Umbilical cord (tissue), 2 donors: ENCODE data around the gene AHI1. TPM values are rescaled to one million over a fixed set of nuclear protein-coding genes. Genes with fewer than 3 reads are reported as not detected.

ENCODE experiments used
- DNase-seq: peaks from one replicate; pipeline ENCODE4 v3.0.0-alpha.2; 2015; ENCODE audit warnings: low spot score
- total RNA-seq: library from RNA; depleted of rRNA; stranded (reverse); fragments of >200 nt; gene quantifications from one replicate; pipeline ENCODE4 v1.2.3, GENCODE V29; 2014; ENCODE audit warnings: low replicate concordance; ENCODE audit not compliant: insufficient read depth

AHI1 gene
- total RNA-seq, 1 donor from 2014 or later: 57.1 TPM

DNA sequence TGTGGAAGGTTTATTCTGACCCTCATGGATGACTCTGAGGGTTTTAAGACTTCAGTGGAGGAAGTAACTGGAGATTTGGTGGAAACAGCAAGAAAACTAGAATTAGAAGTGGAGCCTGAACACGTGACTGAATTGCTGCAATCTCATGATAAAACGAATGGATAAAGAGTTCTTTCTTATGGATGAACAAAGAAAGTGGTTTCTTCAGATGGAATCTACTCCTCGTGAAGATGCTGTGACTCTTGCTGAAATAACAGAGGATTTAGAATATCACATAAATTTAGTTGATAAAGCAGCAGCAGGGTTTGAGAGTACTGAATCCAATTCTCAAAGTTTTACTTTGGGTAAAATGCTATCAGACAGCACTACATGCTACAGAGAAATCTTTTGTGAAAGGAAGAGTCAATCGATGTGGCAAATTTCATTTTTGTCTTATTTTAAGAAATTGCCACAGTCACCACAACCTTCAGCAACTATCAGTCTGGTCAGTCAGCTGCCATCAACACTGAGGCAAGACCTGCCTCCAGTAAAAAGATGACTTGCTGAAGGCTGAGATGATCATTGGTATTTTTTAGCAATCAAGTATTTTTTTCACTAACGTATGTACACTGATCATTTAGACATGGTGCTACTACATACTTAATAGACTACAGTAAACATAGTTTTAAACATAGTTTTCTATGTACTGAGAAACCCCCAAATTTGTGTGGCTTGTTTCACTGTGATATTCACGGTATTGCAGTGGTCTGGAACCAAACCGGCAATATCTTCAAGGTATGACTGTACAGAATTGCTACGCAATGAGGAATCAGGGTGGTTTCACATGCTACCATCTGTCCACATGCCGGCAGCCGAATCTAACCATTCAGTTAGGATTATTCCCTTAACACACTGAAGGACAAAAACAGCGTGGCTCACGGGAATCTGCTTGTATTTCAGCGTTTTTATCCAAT is 167.4 kb downstream of the AHI1 start:
- no peak for DNase-seq

DNA sequence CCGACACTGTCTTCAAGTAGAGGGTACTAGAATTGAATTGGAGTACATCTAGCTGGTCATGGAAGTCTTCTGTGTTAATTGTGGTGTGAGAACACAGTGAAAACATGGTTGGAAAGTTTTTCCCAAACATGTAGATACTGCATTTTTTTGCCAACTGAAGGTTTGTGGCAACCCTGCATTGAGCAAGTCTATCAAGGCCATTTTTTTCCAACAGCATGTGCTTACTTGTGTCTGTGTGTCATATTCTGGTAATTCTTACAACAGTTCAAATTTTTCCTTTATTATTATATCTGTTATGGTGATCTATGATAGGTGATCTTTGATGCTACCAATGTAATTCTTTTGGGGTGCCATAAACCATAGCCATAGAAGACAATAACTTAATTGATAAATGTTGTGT is 169.4 kb downstream of the AHI1 start:
- DNase-seq: no peak

DNA sequence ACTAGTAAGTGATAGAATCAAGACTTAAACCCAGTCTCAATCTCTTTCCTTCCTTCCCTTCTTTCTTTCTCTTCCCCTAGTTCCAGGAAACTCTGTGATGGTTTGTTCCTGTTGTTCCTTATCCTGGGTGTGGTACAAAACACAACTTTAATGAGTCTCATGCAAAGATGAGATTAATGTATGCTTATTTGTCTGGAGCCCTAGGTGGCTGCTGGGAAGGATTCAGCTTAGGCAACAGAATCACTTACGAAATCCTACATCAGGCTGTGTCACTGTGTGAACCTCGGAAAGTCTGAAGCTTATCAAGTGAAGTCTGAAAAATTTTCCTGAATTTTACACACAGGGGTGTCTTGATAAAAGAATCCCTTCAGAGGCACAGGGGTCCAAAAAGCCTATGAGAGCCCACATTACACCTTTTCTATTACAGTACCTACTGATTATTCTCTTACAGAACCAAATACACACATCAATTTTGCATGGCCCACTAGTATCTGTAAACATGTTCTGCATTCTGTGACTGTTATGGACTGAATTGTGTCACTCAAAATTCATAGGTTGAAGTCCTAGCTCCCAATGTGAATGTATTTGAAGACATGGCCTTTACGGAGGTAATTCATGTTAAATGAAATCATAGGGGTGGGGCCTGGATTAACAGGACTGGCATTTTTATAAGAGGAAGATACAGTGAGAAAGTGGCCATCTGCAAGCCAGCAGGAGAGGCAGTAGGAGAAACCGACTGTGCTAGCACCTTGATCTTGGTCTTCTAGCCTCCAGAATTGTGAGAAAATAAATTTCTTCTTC is 171.7 kb downstream of the AHI1 start:
- no peak for DNase-seq

DNA sequence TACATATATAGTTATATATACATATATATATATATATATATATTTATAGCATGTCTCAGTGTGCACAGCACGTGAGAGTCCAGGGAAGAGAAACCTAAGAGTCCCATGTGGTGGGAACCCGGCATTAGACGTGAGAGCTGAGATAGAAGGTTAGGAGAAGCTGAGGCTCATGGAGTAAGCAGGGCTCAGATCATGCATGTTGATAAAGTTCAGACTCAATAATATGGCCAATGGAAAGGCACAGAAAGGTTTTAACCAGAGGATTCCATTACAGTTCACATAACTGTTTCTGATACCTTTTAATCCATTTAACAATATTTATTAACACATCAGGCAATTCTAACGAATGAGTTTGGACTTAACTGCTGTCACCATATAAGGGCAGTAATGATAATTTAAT is 173.0 kb downstream of the AHI1 start:
- DNase-seq: no peak

DNA sequence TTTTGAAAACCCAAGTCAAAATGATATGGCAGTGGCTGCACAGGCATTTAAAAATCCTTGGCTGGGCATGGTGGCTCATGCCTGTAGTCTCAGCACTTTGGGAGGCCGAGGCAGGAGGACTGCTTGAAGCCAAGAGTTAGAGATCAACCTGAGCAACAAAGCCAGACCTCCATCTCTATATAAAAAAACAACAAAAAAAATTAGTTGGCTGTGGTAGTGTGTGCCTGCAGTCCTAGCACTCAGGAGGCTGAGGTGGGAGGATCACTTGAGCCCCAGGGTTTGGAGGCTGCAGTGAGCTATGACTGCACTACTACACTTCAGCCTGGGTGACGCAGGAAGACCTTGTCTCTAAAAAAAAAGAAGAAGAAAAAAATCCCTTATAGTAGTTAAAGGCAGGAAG is 173.6 kb downstream of the AHI1 start:
- no peak for DNase-seq

DNA sequence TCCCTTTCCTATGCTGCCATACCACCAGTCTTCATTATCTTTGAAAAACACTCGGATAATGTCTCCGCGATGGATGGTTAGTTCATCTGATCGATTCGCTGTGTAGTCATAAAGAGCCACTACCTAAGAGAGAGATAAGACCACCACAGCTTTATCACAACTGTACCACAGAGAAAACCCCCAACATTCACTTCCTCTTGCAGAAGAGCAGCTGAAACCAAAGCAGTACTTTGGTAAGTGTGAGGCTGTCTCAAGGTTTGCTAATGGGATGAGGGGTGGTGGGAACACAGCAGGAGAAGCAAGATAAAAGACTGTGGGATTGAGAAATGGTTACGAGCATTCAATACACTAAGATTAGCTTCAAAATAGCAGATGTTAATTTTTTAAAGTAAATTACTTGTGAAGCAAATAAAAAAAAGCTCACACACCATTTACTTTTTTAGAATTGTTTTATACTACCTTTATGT is 174.3 kb downstream of the AHI1 start:
- DNase-seq: no peak

DNA sequence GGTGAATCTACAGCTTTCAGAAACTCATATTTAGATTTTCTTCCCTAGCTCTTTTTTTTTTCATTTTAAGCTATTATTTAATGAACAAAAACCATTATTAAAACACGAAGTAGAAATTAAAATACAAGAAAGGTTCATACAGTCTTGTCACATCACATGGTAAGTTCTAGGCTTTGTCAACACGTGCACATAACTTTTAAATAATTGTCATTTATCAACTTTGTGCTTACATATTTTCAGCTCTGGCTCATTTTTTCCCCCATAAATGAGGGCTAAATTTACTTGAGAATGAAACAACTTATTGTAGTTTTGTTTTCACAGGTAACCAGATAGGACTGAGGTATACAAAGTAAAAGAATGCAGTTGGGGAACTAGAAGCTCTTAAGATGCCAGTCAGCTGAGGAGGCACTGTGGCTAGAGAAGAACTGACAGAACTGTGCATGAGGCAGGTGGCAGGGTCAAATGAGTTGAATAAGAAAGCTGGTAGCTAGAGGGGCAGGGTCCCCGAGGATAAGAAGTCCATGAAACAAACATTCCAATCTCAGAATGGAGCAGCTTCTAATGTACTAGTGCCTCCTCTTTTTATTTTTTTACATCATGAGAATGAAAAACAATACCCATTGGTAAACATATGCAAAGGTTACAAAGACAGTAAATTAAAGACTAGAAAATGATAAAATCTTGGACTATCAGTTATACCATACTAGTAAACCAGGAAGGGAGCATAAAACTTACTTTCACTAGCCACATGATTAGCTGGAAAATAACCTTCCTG is 174.9 kb downstream of the AHI1 start:
- no peak for DNase-seq

DNA sequence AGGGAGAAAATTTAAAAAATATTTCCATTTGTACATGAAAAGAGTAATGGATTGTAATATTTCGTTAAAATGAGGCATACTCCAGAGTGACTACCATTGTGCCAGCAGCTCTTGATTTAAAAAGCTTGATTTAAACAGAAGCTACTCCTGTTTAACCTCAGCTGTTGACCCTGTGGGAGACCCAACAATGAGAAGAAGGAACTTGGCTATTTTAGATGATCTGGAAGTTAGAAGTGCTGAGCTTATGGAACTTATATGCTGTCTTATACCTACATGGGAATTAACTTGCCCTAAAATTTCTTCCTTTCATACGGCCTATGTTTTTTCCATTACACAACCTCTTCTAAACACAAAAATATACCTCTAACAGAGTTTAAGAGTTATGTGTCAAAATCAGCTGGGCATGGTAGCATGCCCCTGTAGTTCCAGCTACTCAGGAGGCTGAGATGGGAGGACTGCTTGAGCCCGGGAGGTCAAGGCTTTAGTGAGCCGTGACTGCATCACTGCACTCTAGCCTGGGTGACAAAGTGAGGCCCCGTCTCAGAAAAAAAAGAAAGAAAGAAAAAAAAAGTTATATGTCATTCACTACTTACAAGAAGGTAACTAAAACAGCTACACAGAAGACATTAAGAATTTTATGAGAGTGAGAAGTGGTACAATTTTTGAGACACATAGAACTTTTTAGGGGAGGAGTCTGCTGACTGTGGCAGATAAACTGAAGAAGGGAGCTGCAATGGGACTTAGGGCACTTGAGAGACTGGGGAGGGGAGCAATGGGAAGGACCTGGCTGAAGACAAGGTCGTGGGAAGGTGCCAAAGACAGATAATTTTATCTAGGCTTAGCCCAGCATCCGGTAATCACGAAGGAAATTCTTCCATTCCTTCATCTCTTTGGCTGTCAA is 176.6 kb downstream of the AHI1 start:
- DNase-seq: no peak

DNA sequence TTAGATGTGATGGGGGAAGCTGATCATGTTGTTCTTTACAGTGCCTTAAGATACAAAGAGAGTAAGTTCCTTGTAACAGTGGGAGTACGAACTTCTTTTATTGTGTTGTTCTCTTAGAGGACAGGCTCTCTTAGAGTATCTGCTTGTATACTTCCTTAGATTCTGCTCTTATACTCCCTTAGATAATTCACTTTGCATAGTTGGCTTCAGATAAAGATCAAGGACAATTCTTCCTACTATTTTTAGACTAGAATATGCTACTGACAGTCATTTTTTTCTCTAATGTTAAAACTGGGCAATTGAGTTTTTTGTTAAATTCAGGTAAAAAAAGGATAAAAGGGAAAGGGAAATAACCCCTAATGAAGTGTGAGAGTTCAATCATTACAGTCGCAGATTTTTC is 177.7 kb downstream of the AHI1 start:
- no peak for DNase-seq

DNA sequence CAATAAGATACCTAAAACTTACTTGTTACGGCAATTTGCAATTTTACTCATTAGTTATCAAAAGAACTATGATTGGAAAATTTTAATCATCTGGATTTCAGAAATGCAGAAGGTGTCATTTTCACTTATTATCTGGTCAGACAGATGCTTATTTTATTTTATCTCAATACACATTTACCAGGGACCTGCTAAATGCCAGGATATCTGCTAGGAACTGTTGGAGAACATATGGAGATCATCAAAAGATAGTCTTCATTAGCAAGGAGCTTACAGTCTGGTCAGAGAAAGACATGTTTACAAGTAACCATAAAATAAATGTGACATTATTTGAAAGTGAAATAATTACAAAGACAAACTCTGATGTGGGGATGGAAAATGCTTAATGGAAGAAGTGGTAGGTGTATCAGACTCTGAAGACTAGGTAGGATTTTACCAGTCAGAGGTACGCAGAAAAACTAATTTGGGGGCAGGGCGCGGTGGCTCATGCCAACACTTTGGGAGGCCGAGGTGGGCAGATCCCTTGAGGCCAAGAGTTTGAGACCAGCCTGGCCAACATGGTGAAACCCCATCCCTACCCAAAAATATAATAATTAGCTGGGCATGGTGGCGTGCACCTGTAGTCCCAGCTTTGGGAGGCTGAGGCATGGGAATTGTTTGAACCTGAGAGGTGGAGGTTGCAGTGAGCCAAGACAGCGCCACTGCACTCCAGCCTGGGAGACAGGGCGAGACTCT is 178.6 kb downstream of the AHI1 start:
- no peak for DNase-seq

DNA sequence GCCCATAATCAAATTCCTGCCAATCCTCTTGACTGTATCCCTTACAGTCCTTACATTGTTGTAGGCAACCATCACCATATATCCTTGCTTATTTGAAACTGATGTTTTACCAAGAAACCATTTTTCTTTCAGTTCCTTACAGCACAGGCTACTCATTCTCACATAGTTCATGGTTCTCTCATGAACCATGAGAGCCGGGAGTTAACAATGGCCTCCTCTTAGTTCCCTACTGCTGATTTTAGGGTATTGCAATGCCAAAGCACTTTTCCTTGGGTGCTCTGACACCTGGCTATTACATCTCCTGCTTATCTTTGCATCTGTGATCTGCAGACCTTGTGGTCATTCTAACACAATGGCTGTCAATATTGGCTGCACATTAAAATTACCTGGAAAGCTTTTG is 183.0 kb downstream of the AHI1 start:
- no peak for DNase-seq

DNA sequence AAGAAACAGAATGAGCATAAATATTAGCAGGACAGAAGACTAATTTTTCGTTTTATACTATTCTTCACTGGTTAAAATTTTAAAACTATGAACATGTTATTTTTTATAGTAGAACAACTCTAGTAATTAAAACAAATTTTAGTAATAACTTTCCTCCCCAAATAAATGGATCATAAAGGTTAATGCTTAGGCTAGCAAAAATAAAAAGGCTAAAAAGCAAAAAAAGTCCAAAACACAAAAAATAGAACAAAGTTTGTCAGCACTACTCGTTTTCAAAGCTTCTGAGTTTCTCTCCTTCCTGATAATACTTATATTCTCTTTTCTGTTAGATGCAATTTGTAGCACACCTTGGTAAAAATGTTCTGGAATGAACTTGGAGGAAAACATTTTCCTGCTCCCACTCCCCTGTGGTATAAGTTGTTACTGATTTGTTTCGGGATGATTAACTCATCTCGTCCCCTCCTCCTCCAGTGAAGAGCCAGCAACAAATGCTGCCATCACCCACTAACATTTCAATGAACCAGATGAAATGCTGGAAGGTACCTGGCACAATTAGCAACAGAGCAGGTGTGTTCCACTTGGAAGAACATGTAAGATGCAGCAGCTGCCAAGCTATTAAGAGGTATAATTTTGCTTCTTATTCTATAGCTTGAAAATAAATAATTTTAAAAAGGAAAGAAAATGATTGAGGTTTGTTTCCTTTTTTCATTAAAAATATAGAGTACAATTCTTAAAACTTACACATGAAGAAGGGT is 185.9 kb downstream of the AHI1 start:
- no peak for DNase-seq

DNA sequence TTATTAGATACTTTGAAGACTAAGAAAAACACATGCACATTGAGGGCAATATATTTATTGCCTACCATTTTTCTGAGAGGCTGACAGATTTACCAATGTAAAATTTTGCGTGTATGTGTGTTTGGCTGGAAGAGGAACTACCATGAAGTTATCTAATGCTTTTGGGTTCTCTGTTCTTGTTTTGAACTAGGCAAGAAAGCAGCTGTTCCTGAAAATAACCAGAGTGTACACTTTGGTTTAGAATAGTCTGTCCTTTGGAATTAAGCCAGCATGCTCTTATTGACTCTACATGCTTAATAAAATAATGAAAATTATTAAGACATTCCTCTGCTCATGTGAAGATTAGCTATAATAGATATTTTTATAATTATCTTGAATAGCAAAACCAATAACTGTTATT is 187.2 kb downstream of the AHI1 start:
- DNase-seq: peak; percentile 2

DNA sequence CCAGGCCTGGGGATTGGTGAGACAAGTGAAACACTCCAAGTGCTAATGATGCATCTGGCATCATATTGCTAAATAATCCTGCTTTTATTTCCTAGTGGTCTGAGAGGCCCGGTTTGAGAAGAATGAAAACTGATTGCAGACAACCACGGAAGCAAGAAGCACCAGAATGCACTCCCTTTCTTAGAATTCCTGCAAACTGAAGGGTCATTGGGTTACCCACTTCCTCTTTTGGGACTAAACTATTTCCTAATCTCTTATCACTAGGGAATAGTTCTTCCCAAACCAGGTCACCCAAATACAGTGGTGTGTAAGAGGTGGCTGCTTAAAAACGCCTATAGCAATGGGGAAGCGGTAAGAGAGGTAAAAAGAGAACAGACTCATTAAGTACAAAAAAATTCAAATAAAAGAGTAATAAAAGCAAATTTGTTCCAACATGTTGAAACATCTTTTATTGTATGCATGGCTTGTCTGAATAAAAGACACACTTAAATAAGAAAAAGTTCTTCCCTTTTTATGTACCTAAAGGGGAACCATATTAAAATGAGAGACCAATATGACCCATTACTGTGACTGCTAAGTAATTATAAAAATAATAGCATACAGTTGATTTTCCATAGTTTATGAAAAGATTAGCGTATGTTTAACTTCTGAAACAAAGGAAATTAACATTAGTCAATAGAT is 190.7 kb downstream of the AHI1 start:
- DNase-seq: no peak

DNA sequence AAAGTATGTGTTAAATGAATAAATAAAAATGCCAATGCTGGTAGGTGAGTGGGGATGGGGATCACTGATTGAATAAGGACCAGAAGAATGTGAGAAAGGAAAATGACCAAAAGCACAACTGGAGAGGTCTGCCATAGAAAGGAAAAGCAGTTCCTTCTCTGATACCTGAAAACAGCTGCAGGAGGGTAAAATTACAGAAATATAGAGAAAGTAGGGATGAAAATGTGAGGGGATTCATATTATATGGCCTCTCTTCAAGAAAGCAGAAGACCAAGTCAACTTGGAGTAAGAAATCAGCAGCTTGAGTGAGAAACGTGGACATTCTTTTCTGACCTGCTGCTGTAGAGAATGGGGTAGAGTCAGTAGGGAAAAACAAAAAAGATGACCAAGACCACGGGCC is 191.4 kb downstream of the AHI1 start:
- no peak for DNase-seq

DNA sequence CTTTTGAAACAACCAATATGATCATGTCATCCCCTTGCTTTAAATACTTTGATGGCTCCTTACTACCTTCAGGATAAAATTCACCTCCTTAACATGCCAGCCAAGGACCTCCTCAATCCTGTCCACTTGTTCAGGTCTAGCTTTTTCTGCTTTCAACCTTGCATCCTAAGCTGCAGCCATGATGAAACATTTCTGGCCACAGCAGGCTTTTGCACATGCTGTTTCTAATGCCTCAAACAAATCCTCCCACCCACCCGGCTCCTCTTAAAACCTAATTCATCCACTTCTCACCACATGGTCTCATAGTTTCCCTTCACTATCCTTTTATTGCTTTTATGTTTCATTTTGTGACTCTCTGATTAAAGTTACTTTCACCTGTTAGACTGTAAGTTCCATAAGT is 191.9 kb downstream of the AHI1 start:
- no peak for DNase-seq

DNA sequence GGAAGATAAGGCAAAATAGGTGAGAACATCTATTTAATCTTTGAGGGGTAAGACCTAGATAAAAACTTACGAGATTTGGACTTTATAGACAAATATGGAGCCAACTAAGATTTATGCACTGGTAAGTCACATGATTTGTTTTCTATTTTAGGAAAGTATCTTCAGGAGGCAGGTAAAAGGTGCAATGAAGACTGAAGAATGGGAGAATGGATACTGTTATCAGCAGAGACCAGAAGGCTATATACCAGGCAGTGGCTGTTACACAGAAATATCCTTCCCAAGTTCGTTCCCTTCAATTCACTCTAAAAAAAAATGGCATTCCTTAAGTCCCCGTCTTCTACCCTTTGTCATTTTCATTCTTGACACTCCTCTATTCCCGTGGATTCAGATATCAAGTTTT is 192.7 kb downstream of the AHI1 start:
- DNase-seq: no peak

DNA sequence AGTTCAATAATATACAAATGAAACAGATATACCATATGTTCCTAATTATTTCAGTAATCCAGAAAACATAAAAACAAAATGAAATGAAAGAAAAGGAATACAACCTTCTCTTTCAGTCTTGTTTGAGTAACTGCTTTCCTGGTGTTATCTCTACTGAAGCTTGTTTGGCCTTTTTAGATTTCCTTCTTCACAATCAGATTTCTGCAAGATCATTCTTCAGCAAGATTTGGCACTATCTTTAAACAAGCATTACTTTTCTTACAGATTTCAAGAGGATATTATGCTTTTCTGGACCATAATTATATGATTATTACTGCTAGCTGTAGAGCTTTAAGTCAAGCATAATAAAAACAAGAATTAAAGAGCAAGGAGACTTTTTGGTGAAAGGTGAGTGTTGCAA is 196.2 kb downstream of the AHI1 start:
- no peak for DNase-seq

DNA sequence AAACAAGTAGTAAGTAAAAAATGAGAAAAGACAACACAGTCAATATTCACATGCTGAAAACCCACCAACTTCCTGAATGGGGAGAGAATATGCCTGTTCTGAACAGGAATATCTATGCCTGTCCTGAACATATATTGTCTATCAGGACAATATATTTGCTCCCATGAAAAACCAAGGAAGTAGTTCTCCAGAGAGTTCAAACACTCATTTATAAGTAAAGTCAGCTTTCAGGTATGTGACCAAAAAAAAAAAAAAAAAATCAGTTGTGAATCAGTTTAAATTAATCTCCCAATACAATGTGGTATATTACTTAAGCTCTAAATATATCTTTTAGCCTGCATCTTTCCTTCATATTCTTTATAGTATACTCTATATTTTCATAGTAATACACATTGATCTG is 197.0 kb downstream of the AHI1 start:
- no peak for DNase-seq
